Right renal pelvis (tissue), 4 donors: ENCODE measurements around the gene OXER1. TPM values are rescaled to one million over a fixed set of nuclear protein-coding genes. Genes with fewer than 3 reads are reported as not detected.

Experiments used
- DNase-seq, 4 donors: peaks; one replicate each; pipeline ENCODE4 v3.0.0-alpha.2; 2013; ENCODE audit warnings: low read depth in 4 of 4, low spot score in 3 of 4, missing footprints in 1 of 4
- polyA plus RNA-seq, 4 donors: library from polyadenylated mRNA; unstranded; fragments of 120-200 nt; gene quantifications; one replicate each; pipeline ENCODE4 v1.2.1, GENCODE V29; 2013; ENCODE audit not compliant: insufficient read length in 4 of 4

Gene OXER1
- polyA plus RNA-seq, 4 donors, result 7.1 to 9.8 (median 7.3) TPM

DNA sequence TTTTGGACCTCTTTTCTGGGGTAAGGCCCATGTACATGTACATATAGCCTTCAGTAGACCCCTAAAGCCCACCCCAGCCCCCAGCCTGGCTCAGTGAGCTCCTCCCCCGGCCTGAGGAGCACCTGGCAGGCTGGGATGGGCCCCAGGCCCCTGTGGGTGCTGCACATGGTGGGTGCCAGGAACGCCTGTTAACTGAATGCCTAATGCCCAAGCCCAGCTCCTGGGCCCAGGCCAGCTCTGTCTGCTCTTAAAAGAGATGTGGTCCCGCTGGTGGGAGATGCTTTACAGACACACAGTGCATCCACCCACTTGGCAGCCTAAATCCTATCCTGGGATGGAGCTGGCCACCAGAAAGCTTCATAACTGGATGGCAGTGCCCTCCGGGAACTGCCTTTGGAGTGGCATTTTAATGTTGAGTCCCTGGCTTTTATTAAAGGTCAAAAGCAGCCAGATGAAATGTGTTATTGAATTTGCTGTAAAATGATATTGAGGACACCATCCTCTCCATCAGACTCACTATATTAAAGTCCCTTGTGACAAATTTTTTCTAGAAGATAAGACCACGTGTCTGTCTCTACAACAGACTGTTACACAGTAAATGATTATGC lies 7.7 kb upstream of the OXER1 start:
- DNase-seq, result no peak

GRCh38 chr2:42770288-42771131 lies 6.6 kb upstream of the OXER1 start:
- peak in 1 of 4 donors; percentile 11 for DNase-seq

DNA sequence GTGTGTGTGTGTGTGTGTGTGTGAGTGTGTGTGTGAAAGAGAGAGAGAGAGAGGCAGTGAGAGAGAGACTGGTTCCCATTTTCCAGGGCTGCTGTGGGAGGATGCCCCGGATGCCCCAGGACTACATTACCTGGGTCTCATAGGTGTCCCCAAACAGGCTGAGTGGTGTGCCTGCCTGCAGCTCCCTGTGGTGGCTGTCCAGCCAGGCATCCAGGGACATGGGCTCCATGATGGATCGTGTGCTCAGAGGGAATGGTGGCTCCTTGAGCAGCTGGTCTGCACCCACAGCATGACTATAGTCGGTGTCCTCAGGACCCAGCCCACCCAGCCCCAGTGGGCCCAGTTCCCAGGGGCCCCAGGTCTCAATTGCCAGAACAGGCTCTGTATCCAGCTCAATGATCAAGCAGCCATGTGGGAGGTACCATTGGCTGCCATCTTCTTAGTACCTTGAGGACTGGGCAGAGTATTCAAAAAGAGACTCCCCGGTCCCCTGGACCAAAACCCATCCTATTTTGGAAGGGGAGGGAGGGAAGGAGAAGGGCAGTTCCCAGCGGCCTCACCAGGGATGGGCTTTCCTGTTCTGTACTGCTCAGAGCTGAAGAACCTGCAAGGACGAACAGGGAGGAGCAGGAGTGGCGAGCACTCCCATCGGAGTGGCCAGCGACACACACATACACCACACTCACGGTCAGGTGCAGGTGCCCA lies 5.8 kb upstream of the OXER1 start:
- DNase-seq, result no peak

DNA sequence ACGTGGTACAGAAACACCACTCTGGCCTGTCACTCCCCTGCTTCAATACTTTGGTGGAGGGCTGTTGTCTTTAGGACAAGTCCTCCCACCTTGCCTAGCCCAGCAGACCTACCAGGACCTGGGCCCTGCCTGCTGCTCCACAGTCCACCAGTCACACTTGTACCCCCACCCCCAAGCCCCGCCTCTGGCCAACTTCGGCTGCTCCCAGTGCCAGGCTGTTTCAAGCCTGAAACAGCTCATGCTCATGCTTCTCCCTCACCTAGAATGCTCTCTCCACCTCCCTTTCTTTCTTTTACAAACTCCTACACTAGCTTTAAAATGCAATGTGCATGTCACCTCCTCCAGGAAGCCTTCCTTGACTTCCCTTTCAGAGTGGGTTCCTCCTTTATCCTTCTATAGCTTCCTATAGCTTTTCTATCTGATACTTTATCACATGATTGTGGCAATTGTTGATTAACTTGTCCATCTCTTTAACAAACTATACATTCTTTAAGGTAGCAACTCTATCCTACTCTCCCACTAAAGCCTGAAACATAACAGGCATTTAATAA lies 4.8 kb upstream of the OXER1 start:
- DNase-seq, result no peak

DNA sequence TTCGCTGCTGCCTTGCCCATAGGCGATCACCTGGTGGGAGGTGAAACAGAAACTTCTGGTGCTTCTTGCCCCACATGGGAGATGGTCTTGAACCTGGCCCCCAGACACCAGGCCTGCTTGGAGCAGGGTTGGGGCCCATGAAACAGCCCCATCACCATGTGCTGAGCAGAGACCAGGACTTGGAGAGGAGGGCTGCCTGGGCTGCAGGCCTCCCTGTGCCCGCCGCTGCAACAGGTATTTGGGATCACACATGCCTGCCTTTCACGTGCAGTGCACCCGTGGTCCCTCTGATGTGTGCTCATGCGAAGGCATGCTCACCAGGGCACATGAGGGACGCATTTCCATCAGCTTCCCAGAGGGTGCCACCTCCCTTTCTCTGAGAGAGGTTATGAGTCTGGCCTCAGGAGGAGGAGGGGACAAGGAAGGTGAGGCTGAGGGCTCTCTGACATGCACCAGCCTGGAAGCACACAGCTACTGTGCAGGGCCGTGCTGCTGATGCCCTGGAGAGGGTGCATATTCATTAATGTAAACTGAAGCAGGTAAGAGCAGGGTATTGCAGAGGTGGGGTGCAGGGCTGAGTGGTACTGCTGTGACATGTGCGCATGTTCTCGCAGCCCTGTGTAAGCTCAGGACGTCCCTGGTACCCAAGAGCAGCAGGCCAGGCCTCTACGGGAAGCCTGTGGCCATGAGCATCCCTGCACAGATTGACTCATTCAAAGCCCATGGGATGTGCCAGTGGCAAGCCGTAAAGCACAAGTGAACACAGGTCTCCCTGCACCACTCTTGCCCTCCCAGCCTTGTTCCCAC lies 4.2 kb upstream of the OXER1 start:
- DNase-seq, result no peak

- DNase-seq, result no peak
These were observed 3.4 kb upstream of the OXER1 start for GRCh38 chr2:42767080-42767898.

GRCh38 chr2:42765686-42766085 lies 1.8 kb upstream of the OXER1 start:
- no peak for DNase-seq

DNA sequence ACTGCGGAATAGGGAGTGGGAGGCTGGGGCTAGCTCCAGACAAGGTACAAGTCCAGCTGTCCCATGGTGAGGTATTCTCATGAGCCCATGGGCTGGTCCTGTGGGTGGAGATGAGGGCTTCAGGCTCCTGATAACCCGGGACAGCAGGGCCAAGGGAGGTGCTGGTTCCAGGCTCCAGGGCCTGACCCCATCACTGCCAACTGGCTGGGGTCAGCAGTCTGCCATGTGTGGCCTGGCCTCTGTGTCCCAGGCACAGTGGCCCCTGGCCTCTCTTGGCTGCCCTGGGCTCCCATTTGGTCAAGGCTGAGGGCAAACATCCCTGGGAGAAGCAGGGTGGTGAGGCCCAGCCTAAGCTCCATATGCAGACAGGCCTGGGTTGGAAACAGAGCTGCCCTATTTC lies 966 bp upstream of the OXER1 start:
- DNase-seq, result no peak

GRCh38 chr2:42762823-42763804 lies 821 bp downstream of the OXER1 start:
- DNase-seq, result no peak

GRCh38 chr2:42762155-42762554 lies 1.8 kb downstream of the OXER1 start:
- no peak for DNase-seq

DNA sequence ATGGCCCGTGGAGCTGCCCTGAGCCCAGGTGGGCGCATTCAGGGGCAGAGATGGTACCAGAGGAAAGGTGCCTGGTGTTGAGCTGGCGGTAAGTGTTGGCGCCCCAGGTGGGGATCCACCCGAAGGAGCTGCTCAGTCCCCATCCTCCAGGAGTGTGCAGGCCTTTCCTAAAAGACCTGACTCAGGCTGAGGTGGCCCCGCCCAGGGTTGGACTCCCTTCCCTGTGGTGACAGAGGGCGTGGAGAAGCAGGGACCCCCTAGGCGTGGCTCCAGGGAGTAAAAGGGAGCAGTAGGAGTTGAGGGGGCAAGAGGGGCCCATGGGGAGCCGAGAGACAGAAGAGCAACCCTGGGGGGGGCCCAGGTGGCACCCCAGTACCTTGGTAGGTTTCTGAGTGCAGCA lies 2.4 kb downstream of the OXER1 start:
- DNase-seq, result no peak

DNA sequence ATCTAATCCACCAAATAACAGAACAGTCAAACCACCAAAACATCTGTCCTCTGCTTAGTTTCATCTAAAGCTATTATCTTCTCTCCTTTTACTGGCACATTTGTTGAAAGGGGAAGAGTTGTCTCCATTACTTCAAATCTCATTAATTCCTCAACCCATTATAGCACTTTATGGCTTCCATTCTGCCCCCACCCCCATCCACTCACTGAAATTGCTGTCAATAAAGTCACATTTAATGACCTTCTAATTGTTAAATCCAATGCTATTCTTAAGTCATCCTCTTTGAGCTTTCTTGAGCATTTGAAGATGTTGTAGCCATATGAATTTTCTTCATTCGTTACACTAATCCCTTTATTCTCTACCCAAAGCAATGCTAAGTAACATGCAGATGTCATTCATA lies 5.2 kb downstream of the OXER1 start:
- no peak for DNase-seq

GRCh38 chr2:42757981-42758740 lies 5.8 kb downstream of the OXER1 start:
- no peak for DNase-seq

GRCh38 chr2:42756966-42757513 lies 6.9 kb downstream of the OXER1 start:
- DNase-seq, result no peak

GRCh38 chr2:42756150-42756775 lies 7.7 kb downstream of the OXER1 start:
- no peak for DNase-seq

GRCh38 chr2:42755191-42755880 lies 8.6 kb downstream of the OXER1 start:
- no peak for DNase-seq
